Amniotic epithelial cell (primary cell): Measurements from ENCODE around the gene SKIC3.

Source experiments
- DNase-seq: peaks from one replicate; pipeline ENCODE4 v3.0.0-alpha.2; 2010; ENCODE audit warnings: low read depth

The SKIC3 gene

GRCh38 chr5:95531491-95531890 is 23.3 kb downstream of the SKIC3 start:
- DNase-seq: no peak

DNA sequence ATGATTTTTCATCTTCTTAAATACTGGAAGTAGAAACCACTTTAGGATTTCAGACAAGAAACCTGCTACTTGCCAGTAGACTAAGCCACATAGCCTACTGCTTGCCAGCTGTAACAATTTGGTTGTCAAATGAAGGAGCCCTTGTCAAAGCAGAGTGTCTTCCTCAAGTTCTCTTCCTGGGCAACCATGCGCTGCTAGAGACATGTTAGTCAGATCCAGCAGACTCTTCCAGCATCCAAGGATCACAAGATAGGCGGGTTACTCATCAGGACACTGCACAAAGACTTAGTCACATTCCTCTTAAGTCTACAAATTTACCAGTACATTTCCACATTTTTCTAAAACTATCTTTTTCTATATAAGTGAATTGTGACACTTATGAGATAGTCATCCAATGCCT is 24.4 kb downstream of the SKIC3 start:
- DNase-seq: peak; percentile 94

DNA sequence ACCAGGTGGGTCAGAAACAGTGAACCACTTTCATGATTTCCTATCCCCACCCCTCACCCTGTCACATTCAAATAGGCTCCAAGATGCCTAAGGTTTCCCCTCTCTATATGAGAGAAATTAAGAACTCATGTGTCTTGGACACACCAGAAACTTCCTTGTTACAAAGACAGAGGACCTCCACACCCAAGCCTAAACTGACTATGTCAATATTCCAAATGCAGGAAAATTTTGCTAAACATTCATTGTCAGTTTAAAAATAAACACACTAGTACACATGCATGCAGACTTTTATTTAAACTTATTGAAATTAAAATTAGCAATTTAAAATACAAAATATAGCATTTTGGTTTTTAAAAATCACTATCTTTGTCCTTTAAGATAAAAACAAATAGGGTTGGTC is 26.2 kb downstream of the SKIC3 start:
- no peak for DNase-seq

DNA sequence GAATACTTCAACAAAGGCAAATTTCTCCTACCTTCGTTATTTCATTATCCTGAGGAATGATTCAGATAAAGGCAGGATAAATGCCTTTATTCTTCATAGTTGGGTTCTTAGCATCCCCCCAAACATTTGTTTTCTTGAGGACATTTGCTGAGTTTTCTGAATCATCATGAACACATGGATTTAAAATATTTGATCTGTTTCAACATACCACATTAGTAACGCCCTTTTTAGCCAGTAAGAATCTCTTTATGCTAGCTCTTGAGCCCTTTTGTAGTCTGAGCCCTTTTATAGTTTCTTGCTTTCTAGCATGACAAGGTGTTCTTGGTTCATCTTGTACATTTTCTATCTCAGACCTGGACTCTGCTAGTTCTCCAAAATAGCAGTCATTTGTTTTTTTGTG is 27.9 kb downstream of the SKIC3 start:
- DNase-seq: peak; percentile 51

- DNase-seq: no peak
Measured at GRCh38 chr5:95524423-95524822, 30.4 kb downstream of the SKIC3 start.

- no peak for DNase-seq
Measured at GRCh38 chr5:95520206-95520605, 34.6 kb downstream of the SKIC3 start.

- no peak for DNase-seq
Measured at GRCh38 chr5:95519681-95520080, 35.1 kb downstream of the SKIC3 start.

- DNase-seq: no peak
Measured at GRCh38 chr5:95519151-95519550, 35.6 kb downstream of the SKIC3 start.

GRCh38 chr5:95518417-95518816 is 36.4 kb downstream of the SKIC3 start:
- DNase-seq: no peak

- no peak for DNase-seq
Measured at GRCh38 chr5:95511606-95512005, 43.2 kb downstream of the SKIC3 start.

DNA sequence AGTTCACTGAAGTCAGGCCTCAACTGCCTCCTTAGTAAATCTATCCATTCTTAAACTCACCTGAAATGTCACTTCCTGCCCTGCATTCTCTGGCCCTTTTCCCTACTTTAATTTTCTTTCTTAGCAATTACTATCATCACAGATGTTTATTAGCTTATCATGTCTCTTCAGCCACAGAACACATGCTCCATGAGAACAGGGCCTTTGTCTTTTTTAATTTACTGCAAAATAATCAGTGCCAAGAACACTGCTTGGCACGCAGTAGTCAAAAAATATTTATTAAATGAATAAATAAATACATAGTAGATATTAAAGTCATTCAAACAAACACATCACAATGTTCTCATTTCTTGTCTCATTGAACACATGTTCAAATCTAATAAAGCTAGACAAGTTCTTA is 46.2 kb downstream of the SKIC3 start:
- DNase-seq: no peak
